ENCODE data around the gene RAB3D. TPM values are rescaled to one million over a fixed set of nuclear protein-coding genes. Genes with fewer than 3 reads are reported as not detected.

The RAB3D gene
- total and polyA plus RNA-seq, 10 of the 15 experiments (the other 5 are each of a cell fraction or from before 2014, with no cell fraction given): 1.1 to 15.7 (median 6.2) TPM

DNA sequence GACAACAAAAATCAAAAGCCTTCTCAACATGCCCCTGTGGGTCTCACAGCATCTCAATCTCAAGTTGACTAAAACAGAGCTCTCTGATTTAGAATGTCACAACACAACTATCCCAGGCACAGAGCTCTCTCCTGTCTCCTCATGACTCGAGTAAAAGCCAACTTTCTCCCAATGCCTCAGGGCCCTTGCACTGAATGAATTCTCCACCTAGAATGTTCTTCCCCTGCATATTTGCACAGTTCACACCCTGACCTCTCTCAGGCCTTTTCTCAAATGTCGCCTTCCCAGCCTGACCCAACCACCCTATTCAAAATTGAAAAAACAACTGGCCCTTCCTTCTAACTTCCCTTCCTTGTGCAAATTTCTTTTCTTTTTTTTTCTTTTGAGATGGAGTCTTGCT, 31.3 kb upstream of the RAB3D start:
- RAD21 ChIA-PET (ENCODE audit: unreplicated experiment): no interaction called here
- no peak overlapping the region for H3K4me2 ChIP-seq (ENCODE audit: control insufficient read depth, insufficient read depth)
- no peak overlapping the region for H3K27ac ChIP-seq (ENCODE audit: control insufficient read depth, insufficient read depth)
- BruUV-seq (replicated peaks): no TSS peak
- TF ChIP-seq ZBTB4 (CRISPR knock-in tag; IDR thresholded peaks at IDR 0.05) (no peak), NR2C1 (IDR thresholded peaks at IDR 0.05) (no peak), SMC3 (IDR thresholded peaks at IDR 0.05; ENCODE audit: borderline replicate concordance, low read length) (no peak), NFIC (IDR thresholded peaks at IDR 0.05; ENCODE audit: low read depth, low read length) (no peak), KLF5 (IDR thresholded peaks at IDR 0.05; ENCODE audit: partially characterized antibody) (no peak), TCF7 (IDR thresholded peaks at IDR 0.05; ENCODE audit: borderline replicate concordance) (no peak), PAX8 (IDR thresholded peaks at IDR 0.05) (no peak), TBL1XR1 (IDR thresholded peaks at IDR 0.05; ENCODE audit: low read depth, low read length) (no peak), RAD51 (IDR thresholded peaks at IDR 0.05) (no peak), ZNF384 (IDR thresholded peaks at IDR 0.05; ENCODE audit: borderline replicate concordance, low read depth, low read length) (no peak)
- TF ChIP-seq, protein P1, sequence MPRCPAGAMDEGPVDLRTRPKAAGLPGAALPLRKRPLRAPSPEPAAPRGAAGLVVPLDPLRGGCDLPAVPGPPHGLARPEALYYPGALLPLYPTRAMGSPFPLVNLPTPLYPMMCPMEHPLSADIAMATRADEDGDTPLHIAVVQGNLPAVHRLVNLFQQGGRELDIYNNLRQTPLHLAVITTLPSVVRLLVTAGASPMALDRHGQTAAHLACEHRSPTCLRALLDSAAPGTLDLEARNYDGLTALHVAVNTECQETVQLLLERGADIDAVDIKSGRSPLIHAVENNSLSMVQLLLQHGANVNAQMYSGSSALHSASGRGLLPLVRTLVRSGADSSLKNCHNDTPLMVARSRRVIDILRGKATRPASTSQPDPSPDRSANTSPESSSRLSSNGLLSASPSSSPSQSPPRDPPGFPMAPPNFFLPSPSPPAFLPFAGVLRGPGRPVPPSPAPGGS (IDR thresholded peaks at IDR 0.05; ENCODE audit: borderline replicate concordance, insufficient read depth, low read depth, low read length, poor library complexity, severe bottlenecking): no peak
- no peak overlapping the region for H2AFZ ChIP-seq (ENCODE audit: control insufficient read depth, low read depth, low read length)
- SMC1A ChIA-PET (ENCODE audit: uncharacterized antibody, unreplicated experiment): no interaction called here
- POLR2A ChIA-PET: interaction anchor here (0.6 to 0.7 kb wide), 3 partner anchors 17 to 759 kb away, joined by 3 to 4 read pairs (median 3); no protein-coding TSS in a partner anchor
- DNase-seq (ENCODE audit: low read depth, low spot score) (no peak), FAIRE-seq (no peak), ATAC-seq (no peak)
- no peaks in the 10 kb centered on the region for H3K36me3 ChIP-seq (ENCODE audit: control insufficient read depth in 2 of 2, insufficient read depth in 2 of 2, low read length in 1 of 2)
- 95% methylated on average over 2 of the region's 2 CpGs for WGBS (ENCODE audit: insufficient coverage, insufficient replicate concordance, low lambda C conversion rate, missing lambda C conversion rate)
- CTCF ChIA-PET: interaction anchor here (1.1 to 4.1 kb wide), 2 partner anchors 11 to 31 kb away, joined by 3 to 29 read pairs; partner anchors contain the start of genes EPOR and RAB3D
- intact Hi-C loops (cut with micrococcal nuclease; ENCODE audit: unreplicated experiment): no loop called here
- H3K79me2 ChIP-seq (ENCODE audit: control insufficient read depth, insufficient read depth, low read length): peaks cover 3% of the 10 kb centered on the region
- H4K20me1 ChIP-seq (ENCODE audit: control insufficient read depth, insufficient read depth): no peaks in the 10 kb centered on the region
- in situ Hi-C loops (cut with MboI): no loop called here
- H3K27me3 ChIP-seq (replicated peaks in 1 of 2; ENCODE audit: control insufficient read depth in 2 of 2, insufficient read depth in 2 of 2, low read length in 1 of 2): no peaks in the 10 kb centered on the region
- peaks cover 6% of the 10 kb centered on the region; the same call in 1 of the 2 replicates for H3K4me1 ChIP-seq (ENCODE audit: control insufficient read depth, insufficient read depth, low read length)
- H3K4me3 ChIP-seq: no peak overlapping the region
- H3K9ac ChIP-seq (ENCODE audit: control insufficient read depth, insufficient read depth, low read length): no peak overlapping the region
- no peaks in the 10 kb centered on the region for H3K9me3 ChIP-seq (replicated peaks; ENCODE audit: control insufficient read depth, insufficient read depth, low read length)

Data from GM12878 (cell line).